AG10803 (cell line): ENCODE results near the gene ACADL.

ENCODE experiments used
- DNase-seq: peaks from one replicate; pipeline ENCODE4 v3.0.0; 2010; ENCODE audit warnings: low read depth
- H3K4me3 ChIP-seq: 2 replicates; pipeline ENCODE4 v1.5.1; 2011; ENCODE audit warnings: mild to moderate bottlenecking, low read length, control low read depth
- TF ChIP-seq, protein P1 (sequence below): conservative IDR thresholded peaks from 2 replicates; pipeline ENCODE4 v1.5.1; 2011; ENCODE audit warnings: mild to moderate bottlenecking, low read length, control low read depth, inconsistent platforms

Gene ACADL

GRCh38 chr2:210224941-210225672, at the start of gene ACADL:
Gene ACADL (minus strand): TSS chr2:210225447. CDS start chr2:210225263, 184 bp downstream.
- TF ChIP-seq, protein P1, sequence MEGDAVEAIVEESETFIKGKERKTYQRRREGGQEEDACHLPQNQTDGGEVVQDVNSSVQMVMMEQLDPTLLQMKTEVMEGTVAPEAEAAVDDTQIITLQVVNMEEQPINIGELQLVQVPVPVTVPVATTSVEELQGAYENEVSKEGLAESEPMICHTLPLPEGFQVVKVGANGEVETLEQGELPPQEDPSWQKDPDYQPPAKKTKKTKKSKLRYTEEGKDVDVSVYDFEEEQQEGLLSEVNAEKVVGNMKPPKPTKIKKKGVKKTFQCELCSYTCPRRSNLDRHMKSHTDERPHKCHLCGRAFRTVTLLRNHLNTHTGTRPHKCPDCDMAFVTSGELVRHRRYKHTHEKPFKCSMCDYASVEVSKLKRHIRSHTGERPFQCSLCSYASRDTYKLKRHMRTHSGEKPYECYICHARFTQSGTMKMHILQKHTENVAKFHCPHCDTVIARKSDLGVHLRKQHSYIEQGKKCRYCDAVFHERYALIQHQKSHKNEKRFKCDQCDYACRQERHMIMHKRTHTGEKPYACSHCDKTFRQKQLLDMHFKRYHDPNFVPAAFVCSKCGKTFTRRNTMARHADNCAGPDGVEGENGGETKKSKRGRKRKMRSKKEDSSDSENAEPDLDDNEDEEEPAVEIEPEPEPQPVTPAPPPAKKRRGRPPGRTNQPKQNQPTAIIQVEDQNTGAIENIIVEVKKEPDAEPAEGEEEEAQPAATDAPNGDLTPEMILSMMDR, result no peak
- peak; percentile 16 for DNase-seq
- H3K4me3 ChIP-seq, result peak within 1 kb of the TSS; percentile 62

DNA sequence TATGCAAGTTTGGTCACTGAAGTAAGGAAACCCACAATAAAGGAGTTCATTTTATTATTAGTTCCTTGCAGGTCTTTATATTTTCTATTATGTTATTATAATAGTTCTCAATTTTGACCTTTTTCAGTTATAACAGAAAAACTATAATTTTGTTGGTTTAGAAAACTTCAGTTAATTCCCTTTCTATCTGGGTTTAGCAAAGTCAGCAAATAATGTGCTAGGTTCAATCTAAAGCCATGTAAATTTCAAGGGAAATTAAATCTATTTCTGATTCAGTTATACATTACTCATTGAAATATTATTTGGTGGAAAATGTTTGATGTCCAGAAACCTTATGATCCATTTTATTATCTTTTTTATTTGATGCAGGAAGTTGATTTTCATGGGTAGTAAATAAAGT, 46.1 kb upstream of the ACADL start:
- TF ChIP-seq, protein P1, result no peak
- H3K4me3 ChIP-seq, result no peak overlapping the region
- DNase-seq, result no peak

DNA sequence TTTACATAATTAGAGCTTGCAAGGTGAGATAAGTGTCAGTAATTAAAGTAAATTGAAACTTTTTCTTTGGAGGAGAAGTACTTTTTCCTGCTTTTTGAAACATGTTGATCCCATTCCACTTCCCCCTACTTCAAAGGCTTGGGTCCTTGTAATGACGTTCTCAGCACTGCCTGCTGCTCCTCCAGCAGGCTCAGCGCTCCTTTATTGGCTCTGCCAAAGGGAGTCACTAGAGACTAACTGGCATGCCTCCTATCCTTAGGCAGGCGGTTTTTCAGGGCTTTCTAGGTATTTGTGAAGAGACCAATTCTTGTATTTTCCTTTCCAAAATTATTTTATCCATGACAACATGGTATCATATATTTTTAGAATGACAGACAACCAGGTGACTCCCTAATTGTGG, 43.9 kb upstream of the ACADL start:
- no peak overlapping the region for H3K4me3 ChIP-seq
- DNase-seq, result no peak
- TF ChIP-seq, protein P1, result no peak

DNA sequence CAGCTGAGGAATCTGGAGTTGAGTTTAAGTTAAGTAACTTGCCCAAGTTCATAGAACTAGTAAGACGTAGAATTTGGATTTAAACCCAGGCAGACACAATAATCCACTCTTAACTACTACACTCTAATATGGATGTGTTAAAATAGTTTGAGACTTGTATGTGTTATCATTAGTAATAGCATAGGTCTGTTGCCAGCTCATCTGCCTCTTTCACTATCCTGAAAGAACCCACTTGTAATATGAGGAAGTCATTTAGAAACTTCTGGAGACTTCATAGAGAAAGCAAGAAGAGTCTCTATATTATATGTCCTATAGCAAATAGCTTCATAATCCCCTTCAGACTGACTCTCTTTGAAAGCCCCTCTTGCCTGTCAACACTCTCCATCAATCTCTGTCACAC, 43.0 kb upstream of the ACADL start:
- TF ChIP-seq, protein P1, result no peak
- no peak for DNase-seq
- no peak overlapping the region for H3K4me3 ChIP-seq

DNA sequence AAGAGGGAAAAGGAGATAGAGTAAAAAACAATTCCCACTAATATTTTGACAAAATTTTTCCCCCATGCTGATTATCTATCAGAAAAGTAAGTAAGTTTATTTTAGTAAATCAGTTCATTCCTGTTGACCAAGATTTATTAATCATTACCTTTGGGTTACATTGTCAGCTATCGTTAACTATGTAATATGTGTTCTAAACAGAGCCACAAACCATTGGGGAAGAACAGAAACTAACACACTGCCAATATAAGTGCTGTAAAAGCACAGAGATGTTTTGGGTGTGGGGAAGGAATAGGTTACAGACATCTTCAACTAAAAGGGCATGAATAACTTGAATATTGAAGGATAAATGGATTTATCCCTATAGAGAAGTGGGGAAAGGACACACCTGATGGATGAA, 42.5 kb upstream of the ACADL start:
- TF ChIP-seq, protein P1, result no peak
- no peak for DNase-seq
- no peak overlapping the region for H3K4me3 ChIP-seq

GRCh38 chr2:210264282-210264681, 39.0 kb upstream of the ACADL start:
- TF ChIP-seq, protein P1, result no peak
- DNase-seq, result no peak
- no peak overlapping the region for H3K4me3 ChIP-seq

- DNase-seq, result no peak
Observed at GRCh38 chr2:210263841-210264240, 38.6 kb upstream of the ACADL start.

More at GRCh38 chr2:210263841-210264240, 38.6 kb upstream of the ACADL start:
- H3K4me3 ChIP-seq, result no peak overlapping the region
- TF ChIP-seq, protein P1, result no peak
